Kidney capillary endothelial cell (primary cell): ENCODE measurements around the gene FUT1.
A peak's percentile ranks its signal among the peaks of the same experiment; 100 is the strongest.
"Not testable (repeated sequence)": the region's sequence is repeated elsewhere in the genome, so short reads cannot be mapped to it uniquely, and the experiment has no call there.

Experiments used
- DNase-seq: peaks from one replicate; pipeline ENCODE4 v3.0.0-alpha.2; 2018; ENCODE audit warnings: low spot score

FUT1 gene

GRCh38 chr19:48768994-48769713 is 16.7 kb upstream of the FUT1 start:
- no peak for DNase-seq

GRCh38 chr19:48768171-48768753 is 15.8 kb upstream of the FUT1 start:
- not testable (repeated sequence) for DNase-seq

- not testable (repeated sequence) for DNase-seq
Measured at GRCh38 chr19:48765816-48766215, 13.4 kb upstream of the FUT1 start.

GRCh38 chr19:48760504-48761205 is 8.2 kb upstream of the FUT1 start:
- DNase-seq, result peak; percentile 75

GRCh38 chr19:48757741-48758144 is 5.3 kb upstream of the FUT1 start:
- no peak for DNase-seq

GRCh38 chr19:48757089-48757675 is 4.7 kb upstream of the FUT1 start:
- no peak for DNase-seq

- DNase-seq, result no peak
Measured at GRCh38 chr19:48756686-48757085, 4.2 kb upstream of the FUT1 start.

GRCh38 chr19:48756212-48756611 is 3.8 kb upstream of the FUT1 start:
- DNase-seq, result no peak

GRCh38 chr19:48755787-48756186 is 3.3 kb upstream of the FUT1 start:
- no peak for DNase-seq

GRCh38 chr19:48755084-48755641 is 2.7 kb upstream of the FUT1 start, which contains the start of gene FGF21:
TSS of gene FGF21 (plus strand) at chr19:48755524. CDS start at chr19:48756237, 713 bp downstream.
- DNase-seq, result no peak

- no peak for DNase-seq
Measured at GRCh38 chr19:48751845-48752495, 471 bp downstream of the FUT1 start.

GRCh38 chr19:48750771-48751504 is 1.5 kb downstream of the FUT1 start:
- DNase-seq, result no peak

GRCh38 chr19:48750351-48750750 is 2.1 kb downstream of the FUT1 start:
- DNase-seq, result no peak

GRCh38 chr19:48749571-48750198 is 2.8 kb downstream of the FUT1 start:
- DNase-seq, result no peak

- peak; percentile 80 for DNase-seq
Measured at GRCh38 chr19:48746738-48747575, 5.5 kb downstream of the FUT1 start, which contains the start of gene IZUMO1. TSS of gene IZUMO1 (minus strand) at chr19:48746909. CDS start at chr19:48745859, 1,050 bp downstream.

- DNase-seq, result no peak
Measured at GRCh38 chr19:48746110-48746509, 6.3 kb downstream of the FUT1 start.

- DNase-seq, result peak; percentile 65
Measured at GRCh38 chr19:48745208-48745995, 7.0 kb downstream of the FUT1 start.

- DNase-seq, result no peak
Measured at GRCh38 chr19:48742096-48742495, 10.3 kb downstream of the FUT1 start.
